Prostate gland (tissue), 2 donors: Measurements from ENCODE around the gene PIF1.
"Not testable (repeated sequence)": the region's sequence is repeated elsewhere in the genome, so short reads cannot be mapped to it uniquely, and the experiment has no call there.

Source experiments
- CTCF ChIP-seq, 4 experiments: fragments of 200-600 bp in 2 of 4; fragments of 450-650 bp in 2 of 4; sonication (generic) in 2 of 4; IDR thresholded peaks; 1 replicate in 3 of 4; 2 replicates in 1 of 4; pipeline ENCODE4 v1.5.1; 2016 to 2019; ENCODE audit warnings: antibody characterized with exemption in 4 of 4, mild to moderate bottlenecking in 2 of 4, moderate library complexity in 2 of 4
- POLR2A ChIP-seq: fragments of 450-650 bp; IDR thresholded peaks from one replicate; pipeline ENCODE4 v1.6.1; 2016; ENCODE audit warnings: antibody characterized with exemption, mild to moderate bottlenecking
- POLR2AphosphoS5 ChIP-seq: sonication (generic); formaldehyde crosslinking; IDR thresholded peaks from one replicate; pipeline ENCODE4 v1.6.1; 2017; ENCODE audit warnings: antibody characterized with exemption

GRCh38 chr15:64814965-64815364, 10.5 kb downstream of the PIF1 start:
- not testable (repeated sequence) for TF ChIP-seq CTCF (IDR thresholded peaks at IDR 0.05); POLR2A; POLR2AphosphoS5
